Osteocyte (in vitro differentiated cells): Measurements from ENCODE around the gene IPO13. TPM values are rescaled to one million over a fixed set of nuclear protein-coding genes. Genes with fewer than 3 reads are reported as not detected.

Source experiments
- DNase-seq: peaks from one replicate; pipeline ENCODE4 v3.0.0; 2021; ENCODE audit warnings: mixed read lengths; ENCODE audit not compliant: unreplicated experiment; ENCODE audit errors: extremely low spot score
- H3K27ac Mint-ChIP-seq: one replicate; pipeline ENCODE4 v1.8.0; 2021; ENCODE audit warnings: mild to moderate bottlenecking, mixed read lengths; ENCODE audit not compliant: unreplicated experiment
- H3K27me3 Mint-ChIP-seq: one replicate; pipeline ENCODE4 v1.8.0; 2021; ENCODE audit warnings: mixed read lengths; ENCODE audit not compliant: unreplicated experiment
- H3K36me3 Mint-ChIP-seq: one replicate; pipeline ENCODE4 v1.8.0; 2021; ENCODE audit warnings: mixed read lengths; ENCODE audit not compliant: unreplicated experiment
- H3K4me1 Mint-ChIP-seq: one replicate; pipeline ENCODE4 v1.8.0; 2021; ENCODE audit warnings: mixed read lengths; ENCODE audit not compliant: unreplicated experiment
- H3K4me3 Mint-ChIP-seq: one replicate; pipeline ENCODE4 v1.8.0; 2021; ENCODE audit warnings: mild to moderate bottlenecking, moderate library complexity, mixed read lengths; ENCODE audit not compliant: unreplicated experiment
- H3K9me3 Mint-ChIP-seq: one replicate; pipeline ENCODE4 v1.8.0; 2021; ENCODE audit warnings: mixed read lengths; ENCODE audit not compliant: unreplicated experiment
- CTCF ChIP-seq: fragments of 200-600 bp; sonication (generic); IDR thresholded peaks from 2 replicates; pipeline ENCODE4 v1.5.0; 2021; ENCODE audit warnings: antibody characterized with exemption, mild to moderate bottlenecking, moderate library complexity
- total RNA-seq: library from RNA; stranded (reverse); gene quantifications from 2 replicates; pipeline ENCODE4 v1.2.1, GENCODE V29; 2021

The IPO13 gene
- total RNA-seq, 1 donor from 2014 or later = 40.8 TPM

GRCh38 chr1:43991476-43992231, 44.9 kb downstream of the IPO13 start, which contains the start of gene CCDC24:
CCDC24 (plus strand) TSS chr1:43991599; CDS start chr1:43991879, 280 bp downstream.
- no peaks in the 10 kb centered on the region for H3K9me3 Mint-ChIP-seq
- H3K4me3 Mint-ChIP-seq = peak within 1 kb of the TSS; percentile 91
- no peaks in the 10 kb centered on the region for H3K36me3 Mint-ChIP-seq
- peak; percentile 92 for DNase-seq
- peaks cover 18% of the 10 kb centered on the region for H3K4me1 Mint-ChIP-seq
- no peak for TF ChIP-seq CTCF
- no peaks in the 10 kb centered on the region for H3K27me3 Mint-ChIP-seq
- peak within 1 kb of the TSS; percentile 82 for H3K27ac Mint-ChIP-seq

- Mint-ChIP-seq H3K36me3 (no peaks in the 10 kb centered on the region), H3K4me1 (peaks cover 17% of the 10 kb centered on the region), H3K9me3 (no peaks in the 10 kb centered on the region), H3K27me3 (no peaks in the 10 kb centered on the region), H3K4me3 (peak overlapping the region; percentile 91), H3K27ac (peak overlapping the region; percentile 54)
- no peak for DNase-seq
- TF ChIP-seq CTCF = no peak
Observed at GRCh38 chr1:43992232-43992995, 45.7 kb downstream of the IPO13 start.

- no peak for TF ChIP-seq CTCF
- H3K27me3 Mint-ChIP-seq = no peaks in the 10 kb centered on the region
- no peaks in the 10 kb centered on the region for H3K9me3 Mint-ChIP-seq
- no peak overlapping the region for H3K27ac Mint-ChIP-seq
- H3K4me3 Mint-ChIP-seq = no peak overlapping the region
- H3K4me1 Mint-ChIP-seq = peaks cover 16% of the 10 kb centered on the region
- H3K36me3 Mint-ChIP-seq = peaks cover under 1% of the 10 kb centered on the region
- no peak for DNase-seq
Observed at GRCh38 chr1:43993206-43993914, 46.6 kb downstream of the IPO13 start.

- Mint-ChIP-seq H3K27ac (no peak overlapping the region), H3K4me1 (peaks cover 16% of the 10 kb centered on the region)
- DNase-seq = no peak
Observed at GRCh38 chr1:43994071-43994470, 47.3 kb downstream of the IPO13 start.

More at GRCh38 chr1:43994071-43994470, 47.3 kb downstream of the IPO13 start:
- Mint-ChIP-seq H3K4me3 (no peak overlapping the region), H3K9me3 (no peaks in the 10 kb centered on the region), H3K27me3 (no peaks in the 10 kb centered on the region), H3K36me3 (peaks cover 4% of the 10 kb centered on the region)
- TF ChIP-seq CTCF = no peak
